ENCODE measurements around the gene STRA6.

Gene STRA6

DNA sequence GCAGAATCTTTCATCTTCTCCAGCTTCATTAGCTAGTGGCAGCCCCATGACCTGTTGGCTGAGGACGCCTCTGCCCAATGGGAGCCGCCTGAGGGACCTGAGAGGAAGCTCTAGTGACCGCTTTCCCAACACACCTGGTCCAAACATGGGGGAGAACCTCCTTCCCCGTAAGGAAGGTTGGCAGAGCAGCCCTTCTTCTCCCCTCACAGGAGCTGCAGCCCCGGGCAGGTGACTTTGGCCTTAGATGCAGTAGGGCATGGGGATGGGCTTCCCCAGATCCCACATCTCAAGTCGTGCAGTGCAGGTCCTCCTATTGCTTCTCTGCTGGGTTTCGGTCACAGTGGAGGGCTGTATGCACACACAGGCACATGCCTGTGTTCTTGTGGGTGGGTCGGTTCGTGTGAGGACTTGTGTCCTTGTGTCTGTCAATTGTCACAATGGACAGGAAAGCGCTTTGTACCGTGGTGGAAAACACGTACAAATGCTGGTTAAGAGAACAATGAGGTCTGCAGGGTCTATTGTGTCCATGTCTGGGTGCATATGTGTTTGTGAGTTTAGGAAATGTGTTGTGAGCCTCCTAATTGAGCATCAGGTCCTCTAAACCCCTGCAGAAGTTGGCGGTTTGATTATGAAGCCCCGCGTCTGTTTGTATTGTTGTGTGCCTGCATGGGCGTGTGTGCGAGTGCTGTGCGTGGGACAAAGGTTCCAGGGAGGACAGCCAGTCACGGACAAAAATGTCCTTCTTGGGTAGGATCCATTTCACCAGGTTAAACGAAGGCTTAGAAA lies 70.8 kb downstream of the STRA6 start:
- no peak for DNase-seq (ENCODE audit: low read depth in 2 of 2)

DNA sequence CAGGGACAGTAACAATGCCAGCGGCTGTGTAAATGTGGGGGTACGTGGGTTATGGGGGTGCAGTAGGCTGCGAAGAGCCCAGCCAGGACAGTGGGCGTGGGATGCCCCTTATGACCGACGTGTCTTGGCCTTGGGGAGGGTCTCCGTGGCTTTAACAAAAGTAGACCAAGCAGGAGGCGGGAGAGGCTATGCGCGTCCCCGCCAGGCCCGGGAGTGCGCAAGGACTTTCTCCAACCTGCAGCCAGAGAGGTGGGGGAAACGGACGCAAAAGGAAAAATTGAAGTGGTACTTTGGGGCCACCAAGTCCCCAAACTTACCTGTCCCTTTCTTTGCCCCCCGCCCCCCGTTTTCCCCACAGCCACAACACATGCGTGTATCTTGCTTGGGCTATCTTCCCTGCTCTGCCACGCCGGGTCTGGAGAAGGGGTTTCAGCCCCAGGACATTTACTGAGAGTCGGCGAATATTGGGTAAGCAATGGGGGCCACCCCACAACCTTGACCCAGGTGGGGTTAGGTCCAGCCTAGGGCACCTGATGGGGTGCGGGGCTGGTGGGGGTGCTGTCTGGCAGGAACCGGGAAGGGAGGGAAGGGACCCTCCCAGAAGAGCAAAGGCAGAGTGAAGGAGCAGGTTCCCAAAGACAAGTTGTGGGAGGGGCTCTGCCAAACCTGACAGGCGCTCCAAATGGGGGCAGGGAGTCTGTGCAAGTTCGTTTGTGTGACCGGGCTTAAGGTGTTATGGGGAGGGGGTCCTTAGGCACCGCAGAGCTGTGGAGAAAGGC lies 71.5 kb downstream of the STRA6 start:
- no peak for DNase-seq (ENCODE audit: low read depth in 2 of 2)

DNA sequence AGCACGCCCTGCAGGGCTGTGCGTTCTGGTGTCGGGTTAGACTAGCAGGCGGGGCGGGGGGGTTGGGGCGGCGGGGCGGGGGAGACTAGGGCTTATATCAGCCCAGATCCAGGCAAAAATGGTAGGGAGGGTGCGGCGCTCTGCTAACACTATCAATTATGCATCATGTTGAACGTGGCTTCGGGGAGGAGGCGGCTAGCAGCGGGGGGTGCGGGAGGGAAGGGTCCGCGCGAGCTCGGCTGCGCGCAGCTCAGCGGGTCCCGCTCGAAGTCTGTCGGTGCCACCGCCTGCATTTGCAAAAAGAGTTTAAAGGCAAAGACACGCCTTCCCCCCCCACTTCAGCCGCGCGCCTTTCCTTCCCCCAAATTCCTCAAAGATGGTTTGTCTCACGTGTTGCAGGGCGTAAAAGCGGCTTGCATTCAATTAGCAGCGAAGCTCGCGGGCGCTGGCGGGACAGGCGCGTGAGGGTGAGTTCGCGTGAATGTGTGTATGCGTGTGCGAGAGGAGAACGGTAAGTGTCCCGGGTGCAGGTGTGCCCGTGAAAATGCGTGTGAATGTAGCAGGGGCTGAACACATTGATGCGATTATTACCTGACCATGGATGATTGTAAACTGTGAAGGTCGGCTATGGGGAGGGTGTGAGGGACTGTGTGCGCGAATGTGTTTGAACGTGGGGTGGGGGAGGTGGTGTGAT lies 72.3 kb downstream of the STRA6 start, which contains the start of gene ISLR2:
Gene ISLR2, plus strand, starts transcription at position 432 of the 694 bp plus-strand sequence. CDS start 2,169 bp downstream, outside the sequence.
- DNase-seq (ENCODE audit: low read depth in 2 of 2) = no peak

DNA sequence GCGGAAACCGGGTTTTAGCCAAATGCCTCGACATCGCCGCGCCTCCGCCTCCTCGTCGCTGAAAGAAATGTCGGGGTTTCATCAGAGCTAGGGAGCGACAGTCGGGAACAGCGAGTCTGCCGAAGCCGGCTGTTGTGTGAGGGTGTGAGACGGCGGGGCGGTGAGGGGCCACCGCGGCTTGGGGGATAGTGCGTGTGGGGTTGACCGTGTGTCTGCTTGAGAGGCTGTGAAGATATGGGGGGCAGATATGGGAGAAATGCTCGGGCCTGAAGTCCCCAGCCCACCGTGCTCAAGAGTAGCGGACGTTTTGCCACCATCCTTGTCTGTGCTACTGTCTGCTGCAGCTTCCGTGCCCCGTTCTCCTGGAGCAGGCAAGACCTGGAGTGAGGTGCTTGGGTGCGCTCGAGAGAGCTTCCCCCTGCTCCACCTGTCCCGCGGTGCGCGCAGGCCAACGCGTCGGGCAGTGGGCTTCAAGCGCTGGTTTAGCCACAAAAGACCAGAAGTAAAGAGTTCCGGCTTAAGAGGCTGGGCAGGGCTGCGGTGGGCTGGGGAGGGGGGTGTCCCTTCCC lies 72.9 kb downstream of the STRA6 start:
- DNase-seq (ENCODE audit: low read depth in 2 of 2) = no peak
